ENCODE results near the gene CILP2. TPM values are rescaled to one million over a fixed set of nuclear protein-coding genes. Genes with fewer than 3 reads are reported as not detected.

Gene CILP2
- total and polyA plus RNA-seq, 2 of the 4 experiments (the other 2 are of a cell fraction), result 0.18 to 0.87 TPM

GRCh38 chr19:19568802-19569756 is 31.0 kb downstream of the CILP2 start (continued):
- TF ChIP-seq SMC3 (IDR thresholded peaks at IDR 0.05; ENCODE audit: low read depth, low read length) (no peak), FOS (IDR thresholded peaks at IDR 0.05; ENCODE audit: low read depth, low read length) (no peak), CEBPB (IDR thresholded peaks at IDR 0.05; ENCODE audit: low read depth, low read length) (no peak)

GRCh38 chr19:19570571-19570970 is 32.5 kb downstream of the CILP2 start:
- dilution Hi-C loops (cut with HindIII; ENCODE audit: low sequenced_read_pairs, unreplicated experiment) (no loop called here), intact Hi-C loops (cut with micrococcal nuclease) (no loop called here)

More at GRCh38 chr19:19570571-19570970, 32.5 kb downstream of the CILP2 start:
- ChIA-PET CTCF (no interaction called here), POLR2A (ENCODE audit: unreplicated experiment) (no interaction called here)
- no peak overlapping the region for H2BK15ac ChIP-seq (ENCODE audit: low read depth, low read length)
- no peak overlapping the region for H4K91ac ChIP-seq (ENCODE audit: insufficient read depth, low read depth, low read length)
- no peaks in the 10 kb centered on the region for H3K9me3 ChIP-seq (ENCODE audit: control insufficient read depth, insufficient read depth, low read length)
- no peak overlapping the region for H2BK5ac ChIP-seq (ENCODE audit: low read depth, low read length, poor library complexity, severe bottlenecking)
- no peak overlapping the region for H2AK5ac ChIP-seq (ENCODE audit: low read depth, low read length)
- no peak overlapping the region for H3K27ac ChIP-seq (ENCODE audit: insufficient read depth, low read length)
- no peak overlapping the region for H3K4me3 ChIP-seq (ENCODE audit: insufficient read depth, low read depth, low read length)
- no peak overlapping the region for H3K9ac ChIP-seq (ENCODE audit: low read depth, low read length)
- no peaks in the 10 kb centered on the region for H3K79me1 ChIP-seq (ENCODE audit: low read depth in 1 of 2, low read length in 2 of 2)
- BruUV-seq (replicated peaks), result no TSS peak
- no peak overlapping the region for H2AK9ac ChIP-seq (replicated peaks; ENCODE audit: low read depth, low read length, poor library complexity)
- peaks cover 5% of the 10 kb centered on the region for H3K4me1 ChIP-seq (ENCODE audit: control insufficient read depth, insufficient read depth, low read length)
- no peak for ATAC-seq (ENCODE audit: low read depth)
- DNase-seq, result no peak
- no peak overlapping the region for H4K8ac ChIP-seq (ENCODE audit: low read depth in 2 of 2, low read length in 2 of 2)
- H3K4ac ChIP-seq (ENCODE audit: low read depth, low read length), result no peak overlapping the region
- TF ChIP-seq CEBPB (IDR thresholded peaks at IDR 0.05; ENCODE audit: low read depth, low read length), result no peak
- no peak for TF ChIP-seq NFE2L2 (IDR thresholded peaks at IDR 0.05; ENCODE audit: low read depth, low read length)
- no peak for TF ChIP-seq USF2 (IDR thresholded peaks at IDR 0.05; ENCODE audit: low read depth, low read length)
- H3K4me2 ChIP-seq (ENCODE audit: low read depth, low read length), result no peak overlapping the region
- 100% methylated on average over 1 of the region's 10 CpGs; no CpG with 5 or more reads in 1 of the 2 experiments for WGBS, 2 experiments (ENCODE audit: extremely low coverage in 2 of 2, insufficient read length in 1 of 2)
- no peaks in the 10 kb centered on the region for H3K27me3 ChIP-seq (ENCODE audit: control insufficient read depth, insufficient read depth, low read length)
- no peak overlapping the region for H2BK120ac ChIP-seq (ENCODE audit: low read depth, low read length)
- no peak overlapping the region for H3K14ac ChIP-seq (replicated peaks; ENCODE audit: low read depth, low read length)
- H4K20me1 ChIP-seq (ENCODE audit: insufficient read depth, low read length), result no peaks in the 10 kb centered on the region; the same call in 1 of the 2 replicates
- no peak overlapping the region for H2AFZ ChIP-seq (replicated peaks; ENCODE audit: low read length, poor library complexity)
- no peak overlapping the region for H3K23ac ChIP-seq (ENCODE audit: low read depth, low read length)
- no peaks in the 10 kb centered on the region for H3K9me1 ChIP-seq (ENCODE audit: insufficient read depth, low read length)
- no peak overlapping the region for H4K5ac ChIP-seq (ENCODE audit: low read depth, low read length)
- H3K36me3 ChIP-seq (ENCODE audit: control insufficient read depth, insufficient read depth, low read length), result peaks cover 2% of the 10 kb centered on the region; the same call in 1 of the 2 replicates
- H2BK20ac ChIP-seq (ENCODE audit: low read depth, low read length), result no peak overlapping the region
- no peak overlapping the region for H3K56ac ChIP-seq (ENCODE audit: extremely low read depth, insufficient read depth, low read length)
- in situ Hi-C loops (cut with MboI; ENCODE audit: low sequenced_read_pairs), result no loop called here
- no peak overlapping the region for H3K18ac ChIP-seq (ENCODE audit: low read depth, low read length)

All from IMR-90 (cell line).